A549 (cell line): Measurements from ENCODE around the gene ANP32D. TPM values are rescaled to one million over a fixed set of nuclear protein-coding genes. Genes with fewer than 3 reads are reported as not detected.

ENCODE experiments used
- ATAC-seq, 2 experiments: fragments of 200-7000 bp in 1 of 2; fragments of >200 bp in 1 of 2; cut with Nextera tagmentation in 1 of 2; cut with Tn5 transposase in 1 of 2; 3 replicates each; pipeline versions ENCODE4 v1.8.0 to v1.9.1; 2018 to 2020; ENCODE audit warnings: mild to moderate bottlenecking in 1 of 2, moderate library complexity in 1 of 2
- CTCF ChIA-PET: fragments of 300-600 bp; sonication (Branson Sonifier 250); formaldehyde crosslinking; extraction: SDS; loops from one replicate; lab custom pipeline; 2021; ENCODE audit warnings: antibody characterized with exemption, inconsistent platforms; lab: Yijun Ruan, JAX
- POLR2A ChIA-PET: fragments of 350-600 bp; formaldehyde crosslinking; extraction: SDS; loops from one replicate; lab custom pipeline; 2021; ENCODE audit warnings: antibody characterized with exemption, inconsistent platforms; lab: Yijun Ruan, JAX
- DNase-seq, 2 experiments: peaks; one replicate each; pipeline versions ENCODE4 v3.0.0 to v3.0.0-alpha.2; 2011 to 2016; ENCODE audit warnings: low read depth in 1 of 2, low spot score in 1 of 2
- FAIRE-seq: peaks from 2 replicates; lab custom pipeline; 2011; peaks lifted over from hg19 to GRCh38; lab: Jason Lieb, UNC
- H3K27ac ChIP-seq, 2 experiments: fragments of >200 bp; sonication (Bioruptor Twin); formaldehyde crosslinking; 3 replicates each; pipeline ENCODE4 v1.5.1; 2016 to 2017
- H3K4me1 ChIP-seq: fragments of >200 bp; sonication (Bioruptor Twin); formaldehyde crosslinking; 3 replicates; pipeline ENCODE4 v1.6.1; 2016
- H3K4me2 ChIP-seq: fragments of >200 bp; sonication (Bioruptor Twin); formaldehyde crosslinking; 3 replicates; pipeline ENCODE4 v1.6.1; 2016
- H3K4me3 ChIP-seq: fragments of >200 bp; sonication (Bioruptor Twin); formaldehyde crosslinking; 3 replicates; pipeline ENCODE4 v1.5.1; 2016
- H3K9me3 ChIP-seq: fragments of >200 bp; sonication (Bioruptor Twin); formaldehyde crosslinking; 3 replicates; pipeline ENCODE4 v1.6.1; 2016
- BHLHE40 ChIP-seq: IDR thresholded peaks from 2 replicates; pipeline ENCODE4 v1.6.1; 2012; ENCODE audit warnings: low read depth, low read length, inconsistent platforms
- CBX8 ChIP-seq: fragments of 200-600 bp; sonication (generic); IDR thresholded peaks from 2 replicates; pipeline ENCODE4 v1.6.1; 2016
- CHD4 ChIP-seq: fragments of 200-600 bp; sonication (generic); IDR thresholded peaks from 2 replicates; pipeline ENCODE4 v1.6.1; 2016; ENCODE audit warnings: antibody characterized with exemption, mild to moderate bottlenecking, borderline replicate concordance
- EP300 ChIP-seq, 2 experiments: fragments of >200 bp; sonication (Bioruptor Twin); formaldehyde crosslinking; IDR thresholded peaks; 2 replicates in 1 of 2; 3 replicates in 1 of 2; pipeline ENCODE4 v1.6.1; 2016 to 2017
- FOSB ChIP-seq: fragments of 250-450 bp; sonication (Bioruptor Pico); IDR thresholded peaks from 2 replicates; pipeline ENCODE4 v1.5.0; 2020; ENCODE audit warnings: mild to moderate bottlenecking, moderate library complexity
- FOXS1 ChIP-seq: fragments of 250-450 bp; sonication (Bioruptor Pico); IDR thresholded peaks from 2 replicates; pipeline ENCODE4 v1.5.0; 2020; ENCODE audit warnings: mild to moderate bottlenecking, moderate library complexity
- HDAC2 ChIP-seq: fragments of 200-600 bp; sonication (generic); IDR thresholded peaks from 2 replicates; pipeline ENCODE4 v1.6.1; 2016
- HEYL ChIP-seq: fragments of 250-450 bp; sonication (Bioruptor Pico); IDR thresholded peaks from 2 replicates; pipeline ENCODE4 v1.8.0; 2021; ENCODE audit warnings: mild to moderate bottlenecking, moderate library complexity
- HOXB13 ChIP-seq: fragments of 250-450 bp; sonication (Bioruptor Pico); IDR thresholded peaks from 2 replicates; pipeline ENCODE4 v1.5.0; 2020; ENCODE audit warnings: low read depth, mild to moderate bottlenecking, moderate library complexity
- HOXB5 ChIP-seq: fragments of 250-450 bp; sonication (Bioruptor Pico); IDR thresholded peaks from 2 replicates; pipeline ENCODE4 v1.5.0; 2020; ENCODE audit warnings: mild to moderate bottlenecking, moderate library complexity
- JUN ChIP-seq, 2 experiments: fragments of >200 bp; sonication (Bioruptor Twin); formaldehyde crosslinking; IDR thresholded peaks; 2 replicates in 1 of 2; 3 replicates in 1 of 2; pipeline ENCODE4 v1.6.1; 2016 to 2017
- JUNB ChIP-seq: fragments of >200 bp; sonication (Bioruptor Twin); formaldehyde crosslinking; IDR thresholded peaks from 2 replicates; pipeline ENCODE4 v1.6.1; 2016
- MAZ ChIP-seq: fragments of 150-350 bp; IDR thresholded peaks from 2 replicates; pipeline ENCODE4 v1.6.1; 2014; ENCODE audit warnings: antibody characterized with exemption, low read depth, low read length, borderline replicate concordance
- MYC ChIP-seq: IDR thresholded peaks from 2 replicates; pipeline ENCODE4 v1.6.1; 2012; ENCODE audit warnings: mild to moderate bottlenecking, inconsistent platforms, low read length, improper control_type of control experiment, borderline replicate concordance
- POLR2A ChIP-seq: IDR thresholded peaks from 2 replicates; pipeline ENCODE4 v1.6.1; 2012; ENCODE audit warnings: mild to moderate bottlenecking, low read length
- POLR2AphosphoS2 ChIP-seq: conservative IDR thresholded peaks from 2 replicates; pipeline ENCODE4 v1.6.1; 2012; ENCODE audit warnings: low read length, improper control_type of control experiment, inconsistent platforms
- RAD21 ChIP-seq, 2 experiments: fragments of >200 bp in 1 of 2; sonication (Bioruptor Twin) in 1 of 2; formaldehyde crosslinking in 1 of 2; IDR thresholded peaks in 1 of 2; conservative IDR thresholded peaks in 1 of 2; 2 replicates in 1 of 2; 3 replicates in 1 of 2; pipeline ENCODE4 v1.6.1; 2012 to 2018; ENCODE audit warnings: inconsistent platforms in 1 of 2
- RFX5 ChIP-seq: fragments of 450-650 bp; IDR thresholded peaks from 2 replicates; pipeline ENCODE4 v1.7.1; 2014; ENCODE audit warnings: antibody characterized with exemption, mild to moderate bottlenecking, moderate library complexity
- RNF2 ChIP-seq: fragments of 200-600 bp; sonication (generic); IDR thresholded peaks from 2 replicates; pipeline ENCODE4 v1.6.1; 2016; ENCODE audit warnings: low read depth, mild to moderate bottlenecking, antibody characterized with exemption, moderate library complexity, borderline replicate concordance
- SREBF2 ChIP-seq: fragments of 450-650 bp; IDR thresholded peaks from 2 replicates; pipeline ENCODE4 v1.6.1; 2014; ENCODE audit warnings: mild to moderate bottlenecking, moderate library complexity
- TFCP2L1 ChIP-seq: fragments of 250-450 bp; sonication (Bioruptor Pico); IDR thresholded peaks from 2 replicates; pipeline ENCODE4 v1.5.0; 2021; ENCODE audit warnings: mild to moderate bottlenecking
- TP53 ChIP-seq: fragments of 250-450 bp; sonication (Bioruptor Pico); IDR thresholded peaks from 2 replicates; pipeline ENCODE4 v1.5.0; 2021; ENCODE audit warnings: mild to moderate bottlenecking, moderate library complexity
- WGBS: methylation state at CpG from one replicate; pipeline ENCODE4 v1.1.6; 2017; ENCODE audit errors: missing lambda C conversion rate; 5-methylcytosine and 5-hydroxymethylcytosine counted together
- polyA plus RNA-seq, 4 experiments: library from polyadenylated mRNA; depleted of rRNA in 3 of 4; stranded (reverse); fragments of >200 nt; fragmentation: RNase III in 1 of 4; extraction: RNeasy Plus Mini Kit Qiagen cat#74134 plus additional on column Dnase treatment in 1 of 4; gene quantifications; 2 replicates in 3 of 4; 3 replicates in 1 of 4; pipeline ENCODE4 v1.2.3, GENCODE V29; 2011 to 2017
- TF ChIP-seq, protein P1 (sequence below): fragments of >200 bp; sonication (Bioruptor Twin); formaldehyde crosslinking; IDR thresholded peaks from 3 replicates; pipeline ENCODE4 v1.5.1; 2016
- TF ChIP-seq, protein P2 (sequence below): fragments of >200 bp; sonication (Bioruptor Twin); formaldehyde crosslinking; IDR thresholded peaks from 2 replicates; pipeline ENCODE4 v1.6.1; 2016
- TF ChIP-seq, protein P3 (sequence below): fragments of 250-450 bp; sonication (Bioruptor Pico); IDR thresholded peaks from 2 replicates; pipeline ENCODE4 v1.5.0; 2021; ENCODE audit warnings: mild to moderate bottlenecking, moderate library complexity, borderline replicate concordance
- TF ChIP-seq, protein P4 (sequence below): IDR thresholded peaks from 2 replicates; pipeline ENCODE4 v1.6.1; 2012

ANP32D gene
- polyA plus RNA-seq, 2 of the 4 experiments (the other 2 are of a cell fraction) = not detected

DNA sequence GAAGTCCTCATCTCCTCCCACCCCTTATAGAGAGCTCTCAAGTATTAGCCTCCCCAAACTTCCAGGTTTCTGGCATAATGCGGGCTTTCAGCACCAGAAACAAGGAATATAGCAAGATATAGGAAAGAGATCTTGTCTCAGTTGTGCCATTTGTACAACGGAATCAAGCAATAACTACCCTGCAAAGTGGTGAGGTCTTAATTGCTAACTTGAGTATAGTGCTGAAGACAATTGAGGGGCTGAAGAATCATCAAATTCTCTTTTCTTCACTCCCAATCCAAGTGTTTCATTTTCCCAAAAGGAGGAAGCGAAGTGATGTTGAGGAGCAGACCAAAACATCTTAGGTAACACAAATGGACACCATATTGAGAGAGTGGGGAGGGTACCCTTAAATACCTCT, 26.8 kb upstream of the ANP32D start:
- TF ChIP-seq EP300 (IDR thresholded peaks at IDR 0.05) (no peak), RNF2 (peak; percentile 89; the same call in 1 of the 2 replicates), JUN (IDR thresholded peaks at IDR 0.05) (no peak), HEYL (no peak), MAZ (no peak), TFCP2L1 (CRISPR knock-in tag) (no peak), CBX8 (peak; percentile 73; the same call in 1 of the 2 replicates)
- TF ChIP-seq, all 56 proteins: peak for 2
- POLR2A ChIA-PET = no interaction called here
- no peak for DNase-seq
- Histone ChIP-seq H3K4me2 (no peak overlapping the region), H3K27ac (no peak overlapping the region), H3K4me3 (no peak overlapping the region), H3K9me3 (no peaks in the 10 kb centered on the region), H3K4me1 (no peaks in the 10 kb centered on the region)
- no peak for ATAC-seq
- CTCF ChIA-PET = interaction anchor here (2.2 kb wide), 1 partner anchor 11 kb away, joined by 4 read pairs; no protein-coding TSS in a partner anchor
- FAIRE-seq = no peak
- WGBS = 14% methylated on average over 3 of the region's 3 CpGs

DNA sequence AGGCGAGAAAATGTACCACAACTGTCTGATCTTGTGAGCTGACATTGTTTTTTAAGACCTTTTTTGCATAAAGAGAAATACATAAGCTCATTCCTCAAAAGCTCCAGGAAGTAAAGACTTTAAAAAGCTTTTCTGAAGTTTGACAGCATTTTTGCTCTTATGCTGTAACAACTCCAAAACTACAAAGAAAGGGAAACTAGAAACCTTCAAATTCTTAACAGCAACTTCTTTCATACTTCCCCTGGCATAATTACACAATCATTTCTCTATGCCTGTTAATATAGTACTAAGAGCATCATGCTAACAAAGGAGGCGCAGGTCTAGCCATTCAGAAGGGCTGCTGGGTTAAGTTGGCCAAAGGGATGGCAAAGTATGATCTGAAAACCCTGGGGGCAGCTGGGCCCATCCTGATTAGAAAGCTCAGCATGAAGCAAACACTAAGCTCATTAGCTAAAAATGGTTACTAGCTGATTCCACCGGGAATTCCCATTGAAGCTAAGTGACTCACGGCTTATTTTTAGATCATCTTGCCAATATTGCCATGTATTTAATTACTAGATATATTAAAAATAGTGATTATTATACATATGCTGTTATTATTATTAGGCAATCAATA, 26.1 kb upstream of the ANP32D start:
- TF ChIP-seq, protein P1, sequence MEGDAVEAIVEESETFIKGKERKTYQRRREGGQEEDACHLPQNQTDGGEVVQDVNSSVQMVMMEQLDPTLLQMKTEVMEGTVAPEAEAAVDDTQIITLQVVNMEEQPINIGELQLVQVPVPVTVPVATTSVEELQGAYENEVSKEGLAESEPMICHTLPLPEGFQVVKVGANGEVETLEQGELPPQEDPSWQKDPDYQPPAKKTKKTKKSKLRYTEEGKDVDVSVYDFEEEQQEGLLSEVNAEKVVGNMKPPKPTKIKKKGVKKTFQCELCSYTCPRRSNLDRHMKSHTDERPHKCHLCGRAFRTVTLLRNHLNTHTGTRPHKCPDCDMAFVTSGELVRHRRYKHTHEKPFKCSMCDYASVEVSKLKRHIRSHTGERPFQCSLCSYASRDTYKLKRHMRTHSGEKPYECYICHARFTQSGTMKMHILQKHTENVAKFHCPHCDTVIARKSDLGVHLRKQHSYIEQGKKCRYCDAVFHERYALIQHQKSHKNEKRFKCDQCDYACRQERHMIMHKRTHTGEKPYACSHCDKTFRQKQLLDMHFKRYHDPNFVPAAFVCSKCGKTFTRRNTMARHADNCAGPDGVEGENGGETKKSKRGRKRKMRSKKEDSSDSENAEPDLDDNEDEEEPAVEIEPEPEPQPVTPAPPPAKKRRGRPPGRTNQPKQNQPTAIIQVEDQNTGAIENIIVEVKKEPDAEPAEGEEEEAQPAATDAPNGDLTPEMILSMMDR = no peak
- TF ChIP-seq FOSB = no peak
- no peak for TF ChIP-seq POLR2A
- no peak for TF ChIP-seq JUN (IDR thresholded peaks at IDR 0.05)
- TF ChIP-seq HDAC2 = no peak
- TF ChIP-seq HOXB5 = no peak
- no peak for TF ChIP-seq CHD4
- ATAC-seq = no peak
- Histone ChIP-seq H3K4me2 (no peak overlapping the region), H3K4me3 (no peak overlapping the region), H3K9me3 (no peaks in the 10 kb centered on the region), H3K4me1 (no peaks in the 10 kb centered on the region), H3K27ac (no peak overlapping the region)
- no peak for FAIRE-seq
- ChIA-PET POLR2A (no interaction called here), CTCF (interaction anchor here (2.2 kb wide), 1 partner anchor 10 kb away, joined by 4 read pairs; no protein-coding TSS in a partner anchor)
- 13% methylated on average over 4 of the region's 4 CpGs for WGBS
- DNase-seq = no peak

DNA sequence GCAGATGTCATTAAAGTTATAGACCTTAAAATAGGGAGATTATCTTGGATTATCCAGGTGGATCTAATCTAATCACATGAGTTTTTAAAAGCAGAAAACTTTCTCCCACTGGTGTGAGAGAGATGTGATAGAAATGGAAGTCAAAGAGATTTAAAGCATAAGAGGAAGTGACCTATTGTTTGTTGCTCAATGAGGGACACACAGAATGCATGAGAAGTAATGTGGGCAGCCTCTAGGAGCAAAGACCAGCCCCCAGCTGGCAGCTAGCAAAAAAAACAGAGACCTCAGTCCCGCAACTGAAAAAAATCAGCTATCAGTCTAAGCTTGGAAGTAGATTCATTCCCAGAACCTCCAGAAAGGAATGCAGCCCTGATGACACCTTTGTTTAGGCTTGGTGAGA, 24.6 kb upstream of the ANP32D start:
- Histone ChIP-seq H3K4me2 (no peak overlapping the region), H3K4me3 (no peak overlapping the region), H3K9me3 (no peaks in the 10 kb centered on the region), H3K4me1 (no peaks in the 10 kb centered on the region), H3K27ac (no peak overlapping the region)
- POLR2A ChIA-PET = no interaction called here
- DNase-seq = no peak
- CTCF ChIA-PET = interaction anchor here (0.7 kb wide), 1 partner anchor 456 kb away, joined by 3 read pairs; a partner anchor contains a TSS
- TF ChIP-seq JUN (IDR thresholded peaks at IDR 0.05) (no peak), RFX5 (no peak), TP53 (CRISPR knock-in tag) (no peak), HEYL (no peak), SREBF2 (no peak), POLR2AphosphoS2 (no peak), RAD21 (conservative IDR thresholded peaks at IDR 0.05 in 1 of 2, IDR thresholded peaks at IDR 0.05 in 1 of 2) (no peak), FOXS1 (CRISPR knock-in tag) (no peak), MYC (no peak), RNF2 (no peak), HOXB13 (CRISPR knock-in tag) (no peak), JUNB (no peak), BHLHE40 (no peak)
- TF ChIP-seq, protein P2, sequence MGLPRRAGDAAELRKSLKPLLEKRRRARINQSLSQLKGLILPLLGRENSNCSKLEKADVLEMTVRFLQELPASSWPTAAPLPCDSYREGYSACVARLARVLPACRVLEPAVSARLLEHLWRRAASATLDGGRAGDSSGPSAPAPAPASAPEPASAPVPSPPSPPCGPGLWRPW = no peak
- TF ChIP-seq, protein P3, sequence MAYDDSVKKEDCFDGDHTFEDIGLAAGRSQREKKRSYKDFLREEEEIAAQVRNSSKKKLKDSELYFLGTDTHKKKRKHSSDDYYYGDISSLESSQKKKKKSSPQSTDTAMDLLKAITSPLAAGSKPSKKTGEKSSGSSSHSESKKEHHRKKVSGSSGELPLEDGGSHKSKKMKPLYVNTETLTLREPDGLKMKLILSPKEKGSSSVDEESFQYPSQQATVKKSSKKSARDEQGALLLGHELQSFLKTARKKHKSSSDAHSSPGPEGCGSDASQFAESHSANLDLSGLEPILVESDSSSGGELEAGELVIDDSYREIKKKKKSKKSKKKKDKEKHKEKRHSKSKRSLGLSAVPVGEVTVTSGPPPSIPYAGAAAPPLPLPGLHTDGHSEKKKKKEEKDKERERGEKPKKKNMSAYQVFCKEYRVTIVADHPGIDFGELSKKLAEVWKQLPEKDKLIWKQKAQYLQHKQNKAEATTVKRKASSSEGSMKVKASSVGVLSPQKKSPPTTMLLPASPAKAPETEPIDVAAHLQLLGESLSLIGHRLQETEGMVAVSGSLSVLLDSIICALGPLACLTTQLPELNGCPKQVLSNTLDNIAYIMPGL (CRISPR knock-in tag) = no peak
- TF ChIP-seq, protein P4, sequence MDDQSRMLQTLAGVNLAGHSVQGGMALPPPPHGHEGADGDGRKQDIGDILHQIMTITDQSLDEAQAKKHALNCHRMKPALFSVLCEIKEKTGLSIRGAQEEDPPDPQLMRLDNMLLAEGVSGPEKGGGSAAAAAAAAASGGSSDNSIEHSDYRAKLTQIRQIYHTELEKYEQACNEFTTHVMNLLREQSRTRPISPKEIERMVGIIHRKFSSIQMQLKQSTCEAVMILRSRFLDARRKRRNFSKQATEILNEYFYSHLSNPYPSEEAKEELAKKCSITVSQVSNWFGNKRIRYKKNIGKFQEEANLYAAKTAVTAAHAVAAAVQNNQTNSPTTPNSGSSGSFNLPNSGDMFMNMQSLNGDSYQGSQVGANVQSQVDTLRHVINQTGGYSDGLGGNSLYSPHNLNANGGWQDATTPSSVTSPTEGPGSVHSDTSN = no peak
- no peak for FAIRE-seq
- ATAC-seq = no peak
- WGBS = 0% methylated on average over 1 of the region's 1 CpG
